ENCODE results near the gene ZNF425. TPM values are rescaled to one million over a fixed set of nuclear protein-coding genes. Genes with fewer than 3 reads are reported as not detected.

The ZNF425 gene
- polyA plus RNA-seq, 1 experiment = 2.1 TPM

DNA sequence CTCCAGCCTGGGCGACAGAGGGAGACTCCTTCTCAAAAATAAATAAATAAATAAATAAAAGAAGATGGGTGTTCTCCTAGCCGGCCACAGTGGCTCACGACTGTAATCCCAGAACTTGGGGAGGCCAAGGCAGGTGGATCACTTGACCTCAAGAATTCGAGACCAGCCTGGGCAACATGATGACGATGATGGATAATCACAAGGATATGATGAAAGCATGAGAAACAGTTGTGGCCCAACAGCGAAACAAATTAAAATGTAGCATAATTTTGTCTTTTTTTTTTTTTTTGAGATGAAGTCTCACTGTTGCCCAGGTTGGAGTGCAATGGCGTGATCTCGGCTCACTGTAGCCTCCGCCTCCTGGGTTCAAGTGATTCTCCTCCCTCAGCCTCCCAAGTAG, 48.5 kb downstream of the ZNF425 start:
- H3K27ac ChIP-seq (ENCODE audit: low read depth, low read length) = no peak overlapping the region
- no peaks in the 10 kb centered on the region for H3K9me3 ChIP-seq (ENCODE audit: control insufficient read depth, insufficient read depth, low read length)
- ChIA-PET POLR2A (no interaction called here), CTCF (interaction anchor here (0.7 to 4.7 kb wide), 2 partner anchors 12 to 502 kb away, joined by 3 to 31 read pairs; no protein-coding TSS in a partner anchor)
- TF ChIP-seq, protein P1, sequence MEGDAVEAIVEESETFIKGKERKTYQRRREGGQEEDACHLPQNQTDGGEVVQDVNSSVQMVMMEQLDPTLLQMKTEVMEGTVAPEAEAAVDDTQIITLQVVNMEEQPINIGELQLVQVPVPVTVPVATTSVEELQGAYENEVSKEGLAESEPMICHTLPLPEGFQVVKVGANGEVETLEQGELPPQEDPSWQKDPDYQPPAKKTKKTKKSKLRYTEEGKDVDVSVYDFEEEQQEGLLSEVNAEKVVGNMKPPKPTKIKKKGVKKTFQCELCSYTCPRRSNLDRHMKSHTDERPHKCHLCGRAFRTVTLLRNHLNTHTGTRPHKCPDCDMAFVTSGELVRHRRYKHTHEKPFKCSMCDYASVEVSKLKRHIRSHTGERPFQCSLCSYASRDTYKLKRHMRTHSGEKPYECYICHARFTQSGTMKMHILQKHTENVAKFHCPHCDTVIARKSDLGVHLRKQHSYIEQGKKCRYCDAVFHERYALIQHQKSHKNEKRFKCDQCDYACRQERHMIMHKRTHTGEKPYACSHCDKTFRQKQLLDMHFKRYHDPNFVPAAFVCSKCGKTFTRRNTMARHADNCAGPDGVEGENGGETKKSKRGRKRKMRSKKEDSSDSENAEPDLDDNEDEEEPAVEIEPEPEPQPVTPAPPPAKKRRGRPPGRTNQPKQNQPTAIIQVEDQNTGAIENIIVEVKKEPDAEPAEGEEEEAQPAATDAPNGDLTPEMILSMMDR (IDR thresholded peaks at IDR 0.05; ENCODE audit: low read depth, low read length) = no peak
- H3K4me3 ChIP-seq (ENCODE audit: low read depth, low read length) = no peak overlapping the region
- DNase-seq (ENCODE audit: low read depth, low spot score) = no peak
- H3K27me3 ChIP-seq (ENCODE audit: control insufficient read depth, insufficient read depth, low read length) = no peaks in the 10 kb centered on the region

DNA sequence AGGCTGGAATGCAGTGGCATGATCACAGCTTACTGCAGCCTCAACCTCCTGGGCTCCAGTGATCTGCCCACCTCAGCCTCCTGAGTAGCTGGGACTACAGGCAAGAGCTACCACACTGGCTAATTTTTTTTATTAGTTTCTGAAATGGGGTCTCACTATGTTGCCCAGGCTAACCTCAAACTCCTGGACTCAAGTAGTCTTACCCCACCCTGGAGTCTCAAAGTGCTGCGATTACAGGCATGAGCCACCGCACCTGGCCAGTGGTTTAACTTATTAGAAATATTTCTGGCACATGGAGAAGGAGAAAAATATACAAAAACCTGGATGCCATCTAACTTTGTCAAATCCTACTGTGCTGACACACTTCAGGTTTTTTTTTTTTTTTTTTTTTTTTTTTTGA, 50.8 kb downstream of the ZNF425 start:
- POLR2A ChIA-PET = interaction anchor here (0.6 kb wide), 1 partner anchor 10 kb away, joined by 6 read pairs; no protein-coding TSS in a partner anchor
- H3K9me3 ChIP-seq (ENCODE audit: control insufficient read depth, insufficient read depth, low read length) = peaks cover 5% of the 10 kb centered on the region; the same call in 1 of the 2 replicates
- no peak overlapping the region for H3K27ac ChIP-seq (ENCODE audit: low read depth, low read length)
- no peak for DNase-seq (ENCODE audit: low read depth, low spot score)
- H3K27me3 ChIP-seq (ENCODE audit: control insufficient read depth, insufficient read depth, low read length) = no peaks in the 10 kb centered on the region
- CTCF ChIA-PET = interaction anchor here (4.7 kb wide), 1 partner anchor 9 kb away, joined by 31 read pairs; no protein-coding TSS in a partner anchor
- H3K4me3 ChIP-seq (ENCODE audit: low read depth, low read length) = no peak overlapping the region
- TF ChIP-seq, protein P1 (IDR thresholded peaks at IDR 0.05; ENCODE audit: low read depth, low read length) = no peak

DNA sequence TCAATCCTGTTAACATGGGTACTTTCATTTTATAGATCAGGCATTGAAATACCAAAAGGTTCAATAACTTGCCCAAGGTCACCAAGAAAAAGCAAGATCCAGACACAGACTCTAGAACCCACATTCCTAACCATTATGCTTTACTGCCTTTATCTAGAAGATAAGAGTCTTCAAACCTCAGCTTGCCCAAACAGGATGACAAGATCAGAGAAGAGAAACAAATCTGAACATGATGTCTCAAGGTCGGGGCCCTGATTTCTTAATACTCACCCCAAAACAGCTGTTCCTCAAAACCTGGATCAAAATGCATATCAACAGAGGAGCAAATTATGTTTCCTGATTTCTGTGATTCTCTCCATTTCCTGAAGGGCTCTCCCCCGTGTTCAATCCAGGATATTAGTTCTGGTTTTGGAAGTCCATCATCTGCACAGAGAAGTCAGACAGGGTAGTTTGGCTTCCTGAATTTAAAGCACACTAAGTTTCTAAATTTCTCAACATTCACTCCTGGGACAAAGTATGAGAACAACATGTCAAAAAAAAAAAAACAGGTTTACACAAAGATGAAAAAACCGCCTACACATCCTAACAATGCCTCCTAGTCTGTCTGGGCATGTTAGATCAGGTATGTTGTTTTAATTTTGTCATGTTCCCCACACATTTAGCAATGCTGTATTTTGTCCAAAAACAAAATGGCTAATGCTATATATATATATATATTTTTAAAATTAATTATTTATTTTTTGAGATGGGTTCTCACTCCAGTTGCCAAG, 51.8 kb downstream of the ZNF425 start:
- Histone ChIP-seq H3K9me3 (ENCODE audit: control insufficient read depth, insufficient read depth, low read length) (peaks cover 5% of the 10 kb centered on the region; the same call in 1 of the 2 replicates), H3K27ac (ENCODE audit: low read depth, low read length) (no peak overlapping the region), H3K27me3 (ENCODE audit: control insufficient read depth, insufficient read depth, low read length) (no peaks in the 10 kb centered on the region), H3K4me3 (ENCODE audit: low read depth, low read length) (no peak overlapping the region)
- TF ChIP-seq, protein P1 (IDR thresholded peaks at IDR 0.05; ENCODE audit: low read depth, low read length) = no peak
- DNase-seq (ENCODE audit: low read depth, low spot score) = no peak
- CTCF ChIA-PET = interaction anchor here (4.7 kb wide), 1 partner anchor 8 kb away, joined by 31 read pairs; no protein-coding TSS in a partner anchor
- POLR2A ChIA-PET = no interaction called here

DNA sequence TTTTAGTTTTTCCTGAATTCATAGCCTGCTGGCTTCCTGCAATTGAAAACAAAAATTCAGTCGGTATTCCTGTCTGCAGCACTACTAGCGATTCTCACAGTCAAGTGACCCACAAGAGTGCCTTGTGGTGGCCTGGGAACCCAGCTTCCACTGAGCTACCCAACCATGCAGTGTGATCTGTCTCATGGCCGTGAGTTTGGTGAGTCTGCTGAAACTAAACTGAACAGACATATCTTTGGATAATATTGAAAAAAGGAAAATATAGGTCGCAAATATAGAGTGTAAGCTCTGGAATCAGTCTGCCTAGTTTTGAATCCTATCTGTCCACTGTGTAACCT, 53.7 kb downstream of the ZNF425 start:
- Histone ChIP-seq H3K27ac (ENCODE audit: low read depth, low read length) (no peak overlapping the region), H3K9me3 (ENCODE audit: control insufficient read depth, insufficient read depth, low read length) (peaks cover 5% of the 10 kb centered on the region; the same call in 1 of the 2 replicates), H3K4me3 (ENCODE audit: low read depth, low read length) (no peak overlapping the region), H3K27me3 (ENCODE audit: control insufficient read depth, insufficient read depth, low read length) (no peaks in the 10 kb centered on the region)
- POLR2A ChIA-PET = no interaction called here
- TF ChIP-seq, protein P1 (IDR thresholded peaks at IDR 0.05; ENCODE audit: low read depth, low read length) = no peak
- no peak for DNase-seq (ENCODE audit: low read depth, low spot score)
- CTCF ChIA-PET = interaction anchor here (0.9 to 1.4 kb wide), 2 partner anchors 19 to 54 kb away, joined by 3 read pairs; no protein-coding TSS in a partner anchor

Data from AG04450 (cell line).